Measurements from ENCODE around the gene SFMBT2. TPM values are rescaled to one million over a fixed set of nuclear protein-coding genes. Genes with fewer than 3 reads are reported as not detected.

The SFMBT2 gene
- total RNA-seq, 1 donor from 2014 or later, result 9.1 TPM

GRCh38 chr10:7153750-7154149 is 257.1 kb downstream of the SFMBT2 start:
- H3K9me3 Mint-ChIP-seq (ENCODE audit: low read depth), result peaks cover 4% of the 10 kb centered on the region
- H3K36me3 Mint-ChIP-seq (ENCODE audit: insufficient read depth), result peaks cover 1% of the 10 kb centered on the region
- H3K27me3 Mint-ChIP-seq, result peaks cover 3% of the 10 kb centered on the region
- H3K27ac Mint-ChIP-seq, result no peak overlapping the region
- H3K4me1 Mint-ChIP-seq (ENCODE audit: low read depth), result peaks cover 1% of the 10 kb centered on the region
- DNase-seq (ENCODE audit: low spot score, unreplicated experiment), result no peak
- no peak overlapping the region for H3K4me3 Mint-ChIP-seq (ENCODE audit: low read depth)
- TF ChIP-seq CTCF (IDR thresholded peaks at IDR 0.05; ENCODE audit: unreplicated experiment), result no peak

GRCh38 chr10:7152982-7153381 is 257.9 kb downstream of the SFMBT2 start:
- no peak for DNase-seq (ENCODE audit: low spot score, unreplicated experiment)
- Mint-ChIP-seq H3K4me1 (ENCODE audit: low read depth) (peaks cover 1% of the 10 kb centered on the region), H3K4me3 (ENCODE audit: low read depth) (no peak overlapping the region), H3K36me3 (ENCODE audit: insufficient read depth) (no peaks in the 10 kb centered on the region), H3K27ac (no peak overlapping the region), H3K27me3 (peaks cover 6% of the 10 kb centered on the region), H3K9me3 (ENCODE audit: low read depth) (peaks cover 4% of the 10 kb centered on the region)
- TF ChIP-seq CTCF (IDR thresholded peaks at IDR 0.05; ENCODE audit: unreplicated experiment), result no peak

- TF ChIP-seq CTCF (IDR thresholded peaks at IDR 0.05; ENCODE audit: unreplicated experiment), result no peak
- Mint-ChIP-seq H3K4me3 (ENCODE audit: low read depth) (no peak overlapping the region), H3K27ac (no peak overlapping the region), H3K4me1 (ENCODE audit: low read depth) (peaks cover 1% of the 10 kb centered on the region), H3K9me3 (ENCODE audit: low read depth) (peaks cover 4% of the 10 kb centered on the region), H3K27me3 (peaks cover 6% of the 10 kb centered on the region), H3K36me3 (ENCODE audit: insufficient read depth) (no peaks in the 10 kb centered on the region)
- DNase-seq (ENCODE audit: low spot score, unreplicated experiment), result no peak
Measured at GRCh38 chr10:7152341-7152740, 258.5 kb downstream of the SFMBT2 start.

- H3K36me3 Mint-ChIP-seq (ENCODE audit: insufficient read depth), result no peaks in the 10 kb centered on the region
- no peak for DNase-seq (ENCODE audit: low spot score, unreplicated experiment)
- H3K27me3 Mint-ChIP-seq, result peaks cover 6% of the 10 kb centered on the region
- TF ChIP-seq CTCF (IDR thresholded peaks at IDR 0.05; ENCODE audit: unreplicated experiment), result no peak
- H3K4me3 Mint-ChIP-seq (ENCODE audit: low read depth), result no peak overlapping the region
- H3K27ac Mint-ChIP-seq, result no peak overlapping the region
- peaks cover 1% of the 10 kb centered on the region for H3K4me1 Mint-ChIP-seq (ENCODE audit: low read depth)
- H3K9me3 Mint-ChIP-seq (ENCODE audit: low read depth), result peaks cover 4% of the 10 kb centered on the region
Measured at GRCh38 chr10:7151538-7151937, 259.3 kb downstream of the SFMBT2 start.

- no peak for TF ChIP-seq CTCF (IDR thresholded peaks at IDR 0.05; ENCODE audit: unreplicated experiment)
- Mint-ChIP-seq H3K27ac (no peak overlapping the region), H3K4me1 (ENCODE audit: low read depth) (peaks cover 1% of the 10 kb centered on the region), H3K36me3 (ENCODE audit: insufficient read depth) (no peaks in the 10 kb centered on the region), H3K4me3 (ENCODE audit: low read depth) (no peak overlapping the region), H3K27me3 (peaks cover 6% of the 10 kb centered on the region), H3K9me3 (ENCODE audit: low read depth) (peaks cover 4% of the 10 kb centered on the region)
- DNase-seq (ENCODE audit: low spot score, unreplicated experiment), result no peak
Measured at GRCh38 chr10:7150349-7150748, 260.5 kb downstream of the SFMBT2 start.
